Activated naive CD8-positive, alpha-beta T cell treated with anti-CD3 and anti-CD28 coated beads, Interleukin-2, amount 50 U/mL, for 16 hours (primary cell): Measurements from ENCODE around the gene LYPD4.
A peak's percentile ranks its signal among the peaks of the same experiment; 100 is the strongest.
"Not testable (repeated sequence)": the region's sequence is repeated elsewhere in the genome, so short reads cannot be mapped to it uniquely, and the experiment has no call there.

Source experiments
- DNase-seq: peaks from one replicate; pipeline ENCODE4 v3.0.0-alpha.2; 2020; ENCODE audit warnings: low read depth, low spot score

LYPD4 gene

GRCh38 chr19:41875973-41876372 lies 31.5 kb upstream of the LYPD4 start:
- not testable (repeated sequence) for DNase-seq

- no peak for DNase-seq
These were observed 28.5 kb upstream of the LYPD4 start for GRCh38 chr19:41872775-41873647.

- DNase-seq: no peak
These were observed 27.9 kb upstream of the LYPD4 start for GRCh38 chr19:41872384-41872774.

GRCh38 chr19:41871573-41872383 lies 27.3 kb upstream of the LYPD4 start:
- no peak for DNase-seq

GRCh38 chr19:41870401-41870873 lies 26.0 kb upstream of the LYPD4 start:
- no peak for DNase-seq

- DNase-seq: no peak
These were observed 25.0 kb upstream of the LYPD4 start for GRCh38 chr19:41869374-41869955.

GRCh38 chr19:41868989-41869300 lies 24.5 kb upstream of the LYPD4 start:
- DNase-seq: no peak

GRCh38 chr19:41868120-41868988 lies 23.9 kb upstream of the LYPD4 start:
- DNase-seq: no peak

- DNase-seq: no peak
These were observed 21.8 kb upstream of the LYPD4 start for GRCh38 chr19:41866284-41866683.

GRCh38 chr19:41864374-41864773 lies 19.9 kb upstream of the LYPD4 start:
- DNase-seq: no peak

GRCh38 chr19:41863209-41863931 lies 18.9 kb upstream of the LYPD4 start:
- DNase-seq: no peak

GRCh38 chr19:41862445-41862986 lies 18.0 kb upstream of the LYPD4 start:
- DNase-seq: no peak

- DNase-seq: no peak
These were observed 17.4 kb upstream of the LYPD4 start for GRCh38 chr19:41861846-41862245.

- no peak for DNase-seq
These were observed 16.8 kb upstream of the LYPD4 start for GRCh38 chr19:41861116-41861768.

- DNase-seq: no peak
These were observed 16.1 kb upstream of the LYPD4 start for GRCh38 chr19:41860419-41861115.

GRCh38 chr19:41859618-41860418 lies 15.3 kb upstream of the LYPD4 start, which contains the start of gene RPS19:
Gene RPS19 (plus strand): TSS chr19:41860255. CDS start chr19:41860775, 520 bp downstream.
- DNase-seq: peak; percentile 97

- DNase-seq: no peak
These were observed 14.7 kb upstream of the LYPD4 start for GRCh38 chr19:41859213-41859617.

- DNase-seq: no peak
These were observed 9.3 kb upstream of the LYPD4 start for GRCh38 chr19:41853768-41854167.
